CD4-positive, alpha-beta memory T cell (primary cell): ENCODE data around the gene FAM222A. TPM values are rescaled to one million over a fixed set of nuclear protein-coding genes. Genes with fewer than 3 reads are reported as not detected.

Source experiments
- CTCF ChIA-PET: fragments of 350-600 bp; sonication (Branson Sonifier 250); formaldehyde crosslinking; loops from one replicate; lab custom pipeline; 2021; ENCODE audit warnings: inconsistent platforms; ENCODE audit not compliant: partially characterized antibody; lab: Charles Lee
- POLR2A ChIA-PET: fragments of 350-600 bp; sonication (Branson Sonifier 250); formaldehyde crosslinking; loops from one replicate; lab custom pipeline; 2021; ENCODE audit not compliant: partially characterized antibody; lab: Charles Lee
- DNase-seq, 5 donors: peaks; one replicate each; pipeline versions ENCODE4 v3.0.0 to v3.0.0-alpha.2; 2020 to 2022; ENCODE audit warnings: mixed read lengths in 1 of 5
- H3K27ac ChIP-seq: one replicate; pipeline ENCODE4 v1.7.0; 2013; ENCODE audit warnings: low read depth, low read length
- H3K27me3 ChIP-seq: 2 replicates; pipeline ENCODE4 v1.7.0; 2013; ENCODE audit warnings: mild to moderate bottlenecking, low read length, moderate library complexity; ENCODE audit not compliant: insufficient read depth
- H3K36me3 ChIP-seq: 2 replicates; pipeline ENCODE4 v1.7.0; 2013; ENCODE audit warnings: mild to moderate bottlenecking, low read length, moderate library complexity; ENCODE audit not compliant: insufficient read depth
- H3K4me1 ChIP-seq: 2 replicates; pipeline ENCODE4 v1.7.0; 2013; ENCODE audit warnings: mild to moderate bottlenecking, low read length, moderate library complexity; ENCODE audit not compliant: insufficient read depth
- H3K4me3 ChIP-seq, 2 donors: one replicate each; pipeline ENCODE4 v1.7.0; 2013; ENCODE audit warnings: low read length in 2 of 2, mild to moderate bottlenecking in 1 of 2
- H3K9me3 ChIP-seq, 2 donors: one replicate each; pipeline ENCODE4 v1.7.0; 2013; ENCODE audit warnings: low read length in 2 of 2, control low read depth in 1 of 2; ENCODE audit not compliant: control insufficient read depth in 1 of 2
- H3K27ac Mint-ChIP-seq, 7 donors: one replicate each; pipeline ENCODE4 v1.8.0; 2020 to 2021; ENCODE audit warnings: mixed read lengths in 7 of 7, mild to moderate bottlenecking in 6 of 7, inconsistent platforms in 3 of 7, moderate library complexity in 3 of 7
- H3K27me3 Mint-ChIP-seq, 2 donors: one replicate each; pipeline ENCODE4 v1.8.0; 2020 to 2021; ENCODE audit warnings: mixed read lengths in 2 of 2
- H3K36me3 Mint-ChIP-seq, 2 donors: one replicate each; pipeline ENCODE4 v1.8.0; 2020 to 2021; ENCODE audit warnings: mixed read lengths in 2 of 2, inconsistent platforms in 1 of 2, mild to moderate bottlenecking in 1 of 2
- H3K4me1 Mint-ChIP-seq, 4 donors: one replicate each; pipeline ENCODE4 v1.8.0; 2020 to 2021; ENCODE audit warnings: mixed read lengths in 4 of 4, mild to moderate bottlenecking in 1 of 4
- H3K4me3 Mint-ChIP-seq, 8 donors: one replicate each; pipeline ENCODE4 v1.8.0; 2020 to 2021; ENCODE audit warnings: mixed read lengths in 8 of 8, mild to moderate bottlenecking in 7 of 8, moderate library complexity in 6 of 8, inconsistent platforms in 3 of 8
- H3K9me3 Mint-ChIP-seq, 8 donors: one replicate each; pipeline ENCODE4 v1.8.0; 2020 to 2021; ENCODE audit warnings: mixed read lengths in 8 of 8, mild to moderate bottlenecking in 5 of 8, inconsistent platforms in 3 of 8, moderate library complexity in 1 of 8
- intact Hi-C: fragments of 100-400 bp; cut with micrococcal nuclease; formaldehyde crosslinking; loops from one replicate; pipeline ENCODE4 v1.15.1; 2023
- polyA plus RNA-seq, 2 donors: library from polyadenylated mRNA; unstranded; fragments of 300-500 nt; fragmentation: Illumina TruSeq; gene quantifications; one replicate each; pipeline ENCODE4 v1.2.3, GENCODE V29; 2021
- total RNA-seq, 2 experiments: library from RNA; stranded (reverse); gene quantifications; one replicate each; pipeline ENCODE4 v1.2.3, GENCODE V29; 2021

FAM222A gene
- total and polyA plus RNA-seq, 4 experiments from 2014 or later, result 0.25 to 0.69 (median 0.55) TPM; not detected in 1

DNA sequence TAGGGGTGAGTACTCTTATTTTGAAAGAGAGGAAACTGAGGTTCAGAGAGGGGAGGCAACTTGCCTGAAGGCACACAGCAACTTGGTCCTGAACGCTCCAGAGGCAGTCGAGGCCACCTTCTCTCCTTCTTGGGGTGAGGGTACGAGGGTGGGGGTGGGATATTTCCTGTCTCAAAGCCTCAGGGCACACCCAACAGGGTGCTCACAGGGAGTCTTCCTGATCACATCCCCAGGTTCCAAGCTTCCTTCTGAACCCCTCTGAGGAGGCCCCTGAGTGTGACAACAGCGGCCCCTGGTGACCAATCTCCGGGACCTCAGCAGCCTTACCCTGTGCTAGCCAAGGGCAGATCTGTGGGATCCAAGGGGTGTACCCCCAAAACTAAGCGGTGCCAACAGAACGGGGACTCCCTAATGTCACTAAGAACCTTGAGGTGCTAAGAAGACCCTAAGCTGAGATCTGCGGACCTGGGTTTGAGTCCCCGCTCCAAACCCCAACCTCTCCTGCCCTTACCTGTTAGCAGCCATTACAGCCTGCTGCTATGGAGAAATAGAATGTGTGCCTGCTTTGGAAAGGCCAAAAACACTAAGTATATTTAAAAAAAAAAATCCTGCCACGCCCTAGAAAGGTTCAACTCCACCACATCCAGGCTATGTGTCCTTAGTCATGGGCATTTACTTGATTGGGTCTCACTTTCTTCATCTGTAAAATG lies 61.7 kb downstream of the FAM222A start:
- Mint-ChIP-seq H3K27me3 (peaks cover 1 to 3% of the 10 kb centered on the region in 2 donors), H3K4me3 (no peak overlapping the region), H3K9me3 (peaks cover 0 to 2% (median 0%) of the 10 kb centered on the region in 8 donors), H3K27ac (no peak overlapping the region), H3K4me1 (peaks cover 5 to 9% (median 6%) of the 10 kb centered on the region in 4 donors), H3K36me3 (no peaks in the 10 kb centered on the region)
- H3K4me1 ChIP-seq, result no peaks in the 10 kb centered on the region
- no peaks in the 10 kb centered on the region for H3K9me3 ChIP-seq
- H3K36me3 ChIP-seq, result no peaks in the 10 kb centered on the region
- H3K27ac ChIP-seq, result no peak overlapping the region
- no peaks in the 10 kb centered on the region for H3K27me3 ChIP-seq
- H3K4me3 ChIP-seq, result no peak overlapping the region
- intact Hi-C loops, result loop anchor here (1.0 kb wide), 2 partner anchors 343 to 347 kb away; no protein-coding TSS in a partner anchor
- peak; percentile 56 to 68 (median 61) for DNase-seq
- ChIA-PET POLR2A (no interaction called here), CTCF (interaction anchor here (1.0 to 5.6 kb wide), 11 partner anchors 10 to 353 kb away, joined by 3 to 63 read pairs (median 4); no protein-coding TSS in a partner anchor)

DNA sequence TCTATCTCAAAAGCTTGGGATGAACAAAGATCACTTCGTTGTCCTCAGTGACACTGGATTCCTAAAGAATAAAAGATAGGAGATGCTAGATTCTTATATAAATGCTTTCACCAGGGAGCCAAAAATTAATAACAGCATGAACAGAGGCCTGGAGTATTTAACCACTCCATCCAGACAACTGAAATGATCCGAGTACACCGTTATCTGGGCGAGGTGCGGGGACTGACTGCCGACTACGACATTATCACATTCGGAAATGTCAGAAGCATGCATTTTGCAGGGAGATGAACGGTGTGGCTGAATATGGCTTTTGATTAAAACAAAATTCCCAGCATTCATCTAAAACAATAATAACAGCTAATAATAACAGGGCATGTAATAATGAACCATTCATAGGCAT lies 63.0 kb downstream of the FAM222A start:
- Mint-ChIP-seq H3K4me1 (peaks cover 5 to 9% (median 6%) of the 10 kb centered on the region in 4 donors), H3K9me3 (peaks cover 0 to 2% (median 0%) of the 10 kb centered on the region in 8 donors), H3K27ac (no peak overlapping the region), H3K4me3 (no peak overlapping the region), H3K27me3 (peaks cover 1 to 3% of the 10 kb centered on the region in 2 donors), H3K36me3 (no peaks in the 10 kb centered on the region)
- CTCF ChIA-PET, result interaction anchor here (1.2 to 5.6 kb wide), 4 partner anchors 178 to 349 kb away, joined by 4 to 63 read pairs (median 20); no protein-coding TSS in a partner anchor
- no peaks in the 10 kb centered on the region for H3K4me1 ChIP-seq
- no peaks in the 10 kb centered on the region for H3K9me3 ChIP-seq
- intact Hi-C loops, result no loop called here
- no peak overlapping the region for H3K4me3 ChIP-seq
- no peaks in the 10 kb centered on the region for H3K36me3 ChIP-seq
- no peak overlapping the region for H3K27ac ChIP-seq
- POLR2A ChIA-PET, result no interaction called here
- no peak for DNase-seq
- H3K27me3 ChIP-seq, result no peaks in the 10 kb centered on the region

DNA sequence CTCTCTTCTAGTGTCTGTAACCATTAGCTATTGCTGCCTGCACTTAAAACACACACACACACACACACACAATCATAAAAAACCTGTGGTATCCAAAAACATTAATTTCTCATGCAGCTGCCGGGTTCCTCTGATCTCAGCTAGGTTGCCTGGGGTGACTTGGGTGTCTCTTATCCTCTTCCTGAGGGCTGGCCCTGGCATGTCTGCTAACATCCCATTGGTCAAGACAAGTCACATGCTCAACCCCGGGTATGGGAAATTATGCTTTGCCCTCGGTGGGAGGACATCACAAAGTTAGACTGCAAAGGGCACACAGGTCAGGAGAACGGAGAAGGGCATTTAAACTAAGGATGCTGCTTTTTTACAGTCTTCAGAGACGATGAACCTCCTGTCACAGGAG lies 63.9 kb downstream of the FAM222A start:
- Histone ChIP-seq H3K9me3 (no peaks in the 10 kb centered on the region), H3K27ac (no peak overlapping the region), H3K4me3 (no peak overlapping the region), H3K4me1 (no peaks in the 10 kb centered on the region), H3K27me3 (no peaks in the 10 kb centered on the region), H3K36me3 (no peaks in the 10 kb centered on the region)
- Mint-ChIP-seq H3K36me3 (no peaks in the 10 kb centered on the region), H3K4me1 (peaks cover 5 to 9% (median 6%) of the 10 kb centered on the region in 4 donors), H3K4me3 (peak overlapping the region in 5 of 8 donors; percentile 5 to 66 (median 44)), H3K27me3 (peaks cover 2 to 3% of the 10 kb centered on the region in 2 donors), H3K9me3 (peaks cover 0 to 2% (median 0%) of the 10 kb centered on the region in 8 donors), H3K27ac (peak overlapping the region in 4 of 7 donors; percentile 2 to 83 (median 52))
- intact Hi-C loops, result no loop called here
- ChIA-PET POLR2A (no interaction called here), CTCF (interaction anchor here (0.5 to 2.7 kb wide), 7 partner anchors 29 to 530 kb away, joined by 3 to 16 read pairs (median 4); no protein-coding TSS in a partner anchor)
- peak in 4 of 5 donors; percentile 24 to 38 (median 32) for DNase-seq

GRCh38 chr12:109778684-109779083 lies 65.1 kb downstream of the FAM222A start:
- Histone ChIP-seq H3K27me3 (no peaks in the 10 kb centered on the region), H3K4me3 (no peak overlapping the region), H3K27ac (no peak overlapping the region), H3K36me3 (no peaks in the 10 kb centered on the region), H3K9me3 (no peaks in the 10 kb centered on the region), H3K4me1 (no peaks in the 10 kb centered on the region)
- peaks cover 0 to 2% (median 0%) of the 10 kb centered on the region in 8 donors for H3K9me3 Mint-ChIP-seq
- H3K27ac Mint-ChIP-seq, result no peak overlapping the region
- peaks cover 5 to 7% (median 6%) of the 10 kb centered on the region in 4 donors for H3K4me1 Mint-ChIP-seq
- CTCF ChIA-PET, result interaction anchor here (1.5 to 2.7 kb wide), 3 partner anchors 182 to 351 kb away, joined by 6 to 16 read pairs (median 7); no protein-coding TSS in a partner anchor
- DNase-seq, result no peak
- H3K36me3 Mint-ChIP-seq, result no peaks in the 10 kb centered on the region
- H3K27me3 Mint-ChIP-seq, result peaks cover 3% of the 10 kb centered on the region in 2 donors
- POLR2A ChIA-PET, result no interaction called here
- intact Hi-C loops, result no loop called here
- no peak overlapping the region for H3K4me3 Mint-ChIP-seq

GRCh38 chr12:109779382-109779781 lies 65.8 kb downstream of the FAM222A start:
- CTCF ChIA-PET, result interaction anchor here (2.6 to 2.7 kb wide), 2 partner anchors 182 to 346 kb away, joined by 7 to 16 read pairs; no protein-coding TSS in a partner anchor

DNA sequence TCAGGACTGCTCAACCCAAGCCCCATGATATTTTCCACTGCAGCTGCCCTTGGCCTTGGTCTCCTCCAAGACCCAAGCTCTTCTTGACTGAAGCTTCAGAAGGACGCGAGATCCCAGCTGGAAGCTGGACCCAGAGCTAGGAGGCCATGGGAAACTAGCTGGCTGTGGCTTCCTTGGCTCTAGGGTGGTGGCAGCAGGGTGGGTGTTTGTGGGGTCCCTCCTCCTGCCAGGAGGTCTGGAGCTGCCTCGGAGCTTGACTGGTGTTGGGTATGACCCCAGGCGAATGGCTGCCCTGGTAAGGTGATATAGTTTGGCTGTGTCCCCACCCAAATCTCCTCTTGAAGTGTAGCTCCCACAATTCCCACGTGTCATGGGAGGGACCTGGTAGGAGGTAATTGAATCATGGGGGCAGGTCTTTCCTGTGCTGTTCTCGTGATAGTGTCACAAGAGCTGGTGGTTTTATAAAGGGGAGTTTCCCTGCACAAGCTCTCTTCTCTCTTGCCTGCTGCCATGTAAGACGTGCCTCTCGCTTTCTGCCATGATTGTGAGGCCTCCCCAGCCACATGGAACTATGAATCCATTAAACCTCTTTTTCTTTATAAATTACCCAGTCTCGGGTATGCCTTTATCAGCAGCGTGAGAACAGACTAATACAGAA lies 68.2 kb downstream of the FAM222A start:
- H3K9me3 Mint-ChIP-seq, result peaks cover 0 to 2% (median 0%) of the 10 kb centered on the region in 8 donors
- Histone ChIP-seq H3K4me3 (no peak overlapping the region), H3K4me1 (no peaks in the 10 kb centered on the region), H3K27me3 (no peaks in the 10 kb centered on the region), H3K9me3 (no peaks in the 10 kb centered on the region), H3K27ac (no peak overlapping the region), H3K36me3 (no peaks in the 10 kb centered on the region)
- H3K4me1 Mint-ChIP-seq, result peaks cover 5 to 6% (median 6%) of the 10 kb centered on the region in 4 donors
- POLR2A ChIA-PET, result no interaction called here
- intact Hi-C loops, result no loop called here
- CTCF ChIA-PET, result no interaction called here
- DNase-seq, result no peak
- no peak overlapping the region for H3K4me3 Mint-ChIP-seq
- H3K27ac Mint-ChIP-seq, result no peak overlapping the region
- no peaks in the 10 kb centered on the region for H3K36me3 Mint-ChIP-seq
- peaks cover 2 to 7% of the 10 kb centered on the region in 2 donors for H3K27me3 Mint-ChIP-seq

More at GRCh38 chr12:109779382-109779781, 65.8 kb downstream of the FAM222A start:
- Histone ChIP-seq H3K36me3 (no peaks in the 10 kb centered on the region), H3K4me3 (no peak overlapping the region), H3K9me3 (no peaks in the 10 kb centered on the region), H3K27ac (no peak overlapping the region), H3K4me1 (no peaks in the 10 kb centered on the region), H3K27me3 (no peaks in the 10 kb centered on the region)
- POLR2A ChIA-PET, result no interaction called here
- Mint-ChIP-seq H3K4me1 (peaks cover 5 to 6% (median 6%) of the 10 kb centered on the region in 4 donors), H3K27ac (no peak overlapping the region), H3K4me3 (no peak overlapping the region), H3K27me3 (peaks cover 3% of the 10 kb centered on the region in 2 donors), H3K9me3 (peaks cover 0 to 2% (median 0%) of the 10 kb centered on the region in 8 donors), H3K36me3 (no peaks in the 10 kb centered on the region)
- intact Hi-C loops, result no loop called here
- DNase-seq, result no peak

DNA sequence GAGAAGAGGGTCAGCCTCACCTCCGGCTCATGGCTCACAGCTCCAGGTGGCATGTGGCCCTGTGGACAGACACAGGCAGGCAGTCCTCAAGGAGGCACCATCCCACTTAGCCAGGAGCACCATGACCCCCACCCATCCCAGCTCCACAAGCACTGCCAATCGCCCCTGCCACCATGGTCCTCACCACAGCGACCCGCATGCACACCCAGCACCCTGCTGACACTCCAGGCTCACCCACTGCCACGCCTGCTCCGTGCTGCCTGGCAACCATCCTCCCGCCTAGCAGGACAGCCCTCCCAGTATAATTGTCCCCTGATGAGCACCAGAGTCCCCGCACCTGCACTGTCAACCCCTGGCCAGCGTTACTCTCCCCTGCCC lies 68.7 kb downstream of the FAM222A start:
- ChIA-PET CTCF (no interaction called here), POLR2A (no interaction called here)
- Histone ChIP-seq H3K4me1 (no peaks in the 10 kb centered on the region), H3K27me3 (no peaks in the 10 kb centered on the region), H3K9me3 (no peaks in the 10 kb centered on the region), H3K36me3 (no peaks in the 10 kb centered on the region), H3K27ac (no peak overlapping the region), H3K4me3 (no peak overlapping the region)
- H3K4me3 Mint-ChIP-seq, result no peak overlapping the region
- H3K27me3 Mint-ChIP-seq, result peaks cover 2 to 7% of the 10 kb centered on the region in 2 donors
- peaks cover 0 to 2% (median 0%) of the 10 kb centered on the region in 8 donors for H3K9me3 Mint-ChIP-seq
- intact Hi-C loops, result no loop called here
- H3K4me1 Mint-ChIP-seq, result peaks cover 4 to 5% (median 5%) of the 10 kb centered on the region in 4 donors
- no peaks in the 10 kb centered on the region for H3K36me3 Mint-ChIP-seq
- no peak overlapping the region for H3K27ac Mint-ChIP-seq
- DNase-seq, result no peak
